CD4-positive, alpha-beta T cell treated with Interleukin-4 for 1 hour (primary cell): Measurements from ENCODE around the gene C6orf52.
A peak's percentile ranks its signal among the peaks of the same experiment; 100 is the strongest.
"Not testable (repeated sequence)": the region's sequence is repeated elsewhere in the genome, so short reads cannot be mapped to it uniquely, and the experiment has no call there.

ENCODE experiments used
- DNase-seq, 2 donors: peaks; one replicate each; pipeline ENCODE4 v3.0.0-alpha.2; 2020 to 2022

C6orf52 gene

DNA sequence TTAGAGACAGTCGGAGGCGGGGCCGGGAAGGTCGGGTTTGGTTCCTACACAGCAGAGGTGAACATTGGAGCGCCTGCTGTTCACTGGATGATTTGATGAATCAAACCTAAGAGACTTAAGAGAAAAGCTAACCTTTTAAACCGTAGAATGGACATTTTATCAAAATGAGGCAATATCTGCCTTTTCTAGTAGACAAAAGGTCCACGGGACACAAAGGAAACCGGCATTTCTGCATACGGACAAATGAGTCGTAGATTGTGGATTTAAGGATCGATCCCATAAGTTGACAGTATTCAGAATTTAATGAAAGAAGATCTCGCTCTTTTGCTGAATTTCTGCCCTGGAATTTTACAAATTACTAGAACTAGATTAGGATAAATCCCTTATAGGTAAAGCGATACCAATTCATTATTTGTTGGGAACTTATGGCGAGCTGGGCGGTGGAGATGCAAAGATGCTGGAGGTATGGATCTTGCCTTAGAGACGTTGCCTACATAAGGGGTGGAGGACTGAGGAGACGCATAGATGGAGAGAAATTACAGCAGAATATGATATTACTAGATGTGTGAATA, 756 bp upstream of the C6orf52 start:
- no peak for DNase-seq

DNA sequence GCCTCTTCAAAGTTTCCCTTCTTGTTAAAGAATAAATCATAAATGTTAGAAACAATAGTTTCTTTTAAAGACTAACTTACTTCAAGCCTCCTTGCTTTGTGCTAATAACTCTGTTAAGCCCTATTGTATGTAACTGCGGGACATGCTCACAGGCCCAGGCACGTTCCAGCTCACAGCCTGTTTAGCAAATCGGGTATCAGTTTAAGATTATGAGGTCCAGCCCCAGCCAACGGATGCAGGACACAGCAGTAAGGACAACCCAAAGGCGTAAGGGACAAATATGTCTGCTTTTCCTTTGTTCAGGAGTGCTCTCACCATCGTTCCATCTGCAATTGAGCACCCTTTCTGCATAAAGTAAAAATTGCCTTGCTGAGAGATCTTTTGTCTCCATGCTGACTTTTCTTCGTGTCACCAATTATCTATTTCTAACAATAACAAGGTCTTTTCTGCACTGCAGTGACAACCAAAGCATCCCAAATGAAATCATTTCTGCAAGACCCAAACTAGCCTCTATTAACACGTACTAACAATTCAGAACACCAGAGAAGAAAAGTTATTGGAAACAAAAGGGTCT, 1.4 kb downstream of the C6orf52 start:
- no peak for DNase-seq

DNA sequence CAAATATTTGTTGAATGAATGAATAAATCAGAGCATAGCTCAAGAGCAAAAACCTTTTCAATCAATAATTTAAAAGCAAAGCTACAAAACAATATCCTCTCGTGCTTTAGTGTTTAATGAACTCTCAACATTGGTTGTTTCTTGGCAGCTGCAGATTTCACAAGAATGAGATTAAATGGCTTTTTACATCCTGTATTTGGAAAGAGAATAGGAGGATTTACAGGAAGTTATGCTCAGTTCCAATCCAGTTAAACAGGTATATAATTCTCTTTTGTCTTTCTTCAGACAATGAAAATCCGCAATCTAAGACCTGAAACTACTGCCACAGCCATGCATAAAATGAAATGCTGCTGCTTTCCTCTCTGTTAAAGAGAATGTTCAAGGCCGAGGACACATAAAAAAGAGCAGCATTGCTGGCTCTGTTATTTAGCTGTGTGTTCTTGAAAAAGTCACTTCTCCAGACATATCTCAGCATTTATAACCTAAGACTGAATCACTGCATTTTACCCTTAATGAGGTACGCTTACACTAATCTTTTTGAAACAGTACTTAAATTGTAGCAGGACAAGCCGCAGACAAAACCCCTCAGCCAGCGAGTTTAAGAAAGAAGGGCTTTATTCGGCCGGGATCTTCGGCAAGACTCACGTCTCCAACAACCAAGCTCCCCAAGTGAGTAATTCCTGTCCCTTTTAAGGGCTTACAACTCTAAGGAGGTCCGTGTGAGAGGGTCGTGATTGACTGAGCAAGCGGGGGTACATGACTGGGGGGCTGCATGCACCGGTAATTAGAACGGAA, 3.6 kb downstream of the C6orf52 start:
- no peak for DNase-seq

DNA sequence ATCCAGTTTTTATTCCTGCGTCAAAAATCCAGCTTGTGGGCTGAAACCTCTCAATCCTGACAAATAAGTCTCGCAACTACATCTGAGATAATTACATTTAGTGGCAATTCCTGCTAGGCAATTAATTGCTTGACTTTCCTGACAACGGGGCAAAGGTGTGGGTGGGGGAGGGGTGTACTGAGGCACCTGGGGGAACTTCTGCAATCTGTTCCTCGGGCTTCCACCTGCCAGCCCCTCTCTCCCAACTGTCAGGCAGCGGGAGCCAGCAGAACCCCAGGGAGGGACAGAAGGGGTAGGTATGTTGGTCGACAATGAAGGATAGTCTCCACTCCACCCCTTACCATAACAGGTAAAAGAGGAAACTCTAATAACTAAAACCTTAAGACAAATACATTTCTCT, 6.8 kb downstream of the C6orf52 start:
- no peak for DNase-seq

DNA sequence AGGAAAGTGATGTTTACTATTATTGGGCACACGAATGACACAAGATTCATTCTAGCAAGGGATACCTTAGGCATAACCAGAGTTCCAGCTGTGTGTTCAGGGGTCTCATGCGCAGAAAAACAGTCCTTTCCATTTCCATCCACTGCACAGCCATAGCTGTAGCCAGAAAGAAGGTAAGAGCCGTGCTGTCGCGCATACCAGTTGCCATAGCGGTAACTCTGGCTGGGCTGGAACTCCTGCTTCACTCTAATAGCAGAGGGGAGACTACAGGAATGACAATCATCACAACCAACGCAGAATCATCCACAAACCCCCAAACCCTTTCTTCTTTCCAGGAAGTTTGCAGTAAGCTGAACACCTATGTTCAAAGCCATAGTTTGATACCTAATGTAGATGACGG, 7.5 kb downstream of the C6orf52 start:
- DNase-seq, result no peak

DNA sequence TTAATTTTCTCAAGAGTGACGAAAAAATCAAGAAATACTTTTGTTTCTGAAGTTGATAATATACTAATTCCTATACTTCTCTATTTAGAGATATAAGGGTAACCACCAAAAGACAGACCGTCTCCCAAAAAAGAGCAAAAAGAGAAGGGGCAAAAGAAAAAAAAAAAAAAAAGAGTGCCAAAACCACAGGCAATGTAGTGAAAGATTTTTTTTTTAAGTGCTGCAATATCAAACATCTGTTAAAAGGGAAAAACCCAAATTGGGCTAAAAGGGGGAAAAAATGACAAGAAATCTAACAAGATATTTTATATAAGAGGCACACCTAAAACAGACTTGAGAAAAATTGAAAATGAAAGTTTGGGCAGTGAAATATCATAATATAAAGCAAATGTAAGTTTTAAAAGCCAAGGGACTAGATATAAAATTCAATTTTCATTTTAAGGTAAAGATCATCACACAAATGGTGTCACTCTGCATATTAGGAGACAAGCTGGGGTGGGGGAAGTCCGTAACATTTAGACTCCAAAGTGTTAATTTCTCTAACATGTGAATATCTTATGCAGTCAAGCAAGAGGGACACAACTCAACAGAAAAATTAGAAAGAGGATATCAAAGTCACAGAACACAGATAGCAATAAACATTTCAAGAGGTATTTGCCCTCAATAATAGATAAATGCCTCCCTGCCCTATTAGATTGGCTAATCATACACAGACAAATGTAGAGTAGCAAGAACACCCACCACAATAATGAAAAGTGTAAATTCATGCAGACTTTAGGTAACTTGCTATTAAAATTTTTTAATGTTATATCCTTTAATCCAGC, 9.1 kb downstream of the C6orf52 start:
- DNase-seq, result no peak

DNA sequence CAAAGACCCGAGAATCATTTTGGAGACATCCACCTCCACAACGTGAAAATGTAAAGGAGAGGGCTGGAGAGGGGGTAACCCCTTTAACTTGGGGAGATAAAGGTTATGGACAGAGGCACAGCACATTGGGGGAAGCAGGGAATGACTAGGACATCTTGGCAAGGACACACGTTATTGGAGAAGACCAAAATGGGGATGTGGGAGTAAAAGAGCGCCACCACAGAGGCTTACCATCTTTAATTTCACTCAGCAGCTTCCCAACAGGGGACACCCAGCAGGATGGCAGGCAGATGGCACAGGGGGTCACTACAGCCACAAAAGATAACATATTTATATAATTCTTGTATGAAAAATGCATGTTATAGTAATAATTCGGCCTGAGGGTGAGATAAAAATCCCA, 9.8 kb downstream of the C6orf52 start:
- DNase-seq, result no peak

DNA sequence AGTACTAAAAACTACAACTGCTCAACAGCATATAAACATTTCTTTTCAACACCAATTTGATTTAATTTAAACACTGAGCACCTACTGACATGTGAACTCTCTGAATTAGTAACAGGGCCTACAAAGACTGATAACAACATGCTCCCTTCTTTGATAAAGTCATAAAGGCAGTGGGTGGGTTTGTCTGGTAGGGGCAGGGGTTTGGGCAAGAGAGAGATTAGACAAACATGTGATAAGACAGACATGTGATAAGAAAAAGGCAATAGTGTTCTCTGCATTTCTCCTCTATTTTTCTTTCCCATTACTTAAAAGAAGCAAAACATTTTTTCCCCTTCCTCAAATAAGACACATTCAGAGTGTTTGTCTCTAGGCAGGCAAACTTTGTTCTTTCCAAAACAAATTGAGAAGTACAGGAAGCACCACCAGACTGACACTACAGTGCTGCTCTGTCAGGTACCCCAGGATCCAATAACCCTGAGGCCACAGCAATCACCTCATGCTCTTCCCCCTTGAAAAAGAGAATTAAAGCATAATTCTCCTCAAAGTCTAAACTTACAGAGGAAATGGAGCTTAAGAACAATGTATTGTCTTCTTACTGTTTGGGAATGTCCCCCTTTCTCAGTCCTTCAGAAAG, 11.9 kb downstream of the C6orf52 start:
- no peak for DNase-seq

DNA sequence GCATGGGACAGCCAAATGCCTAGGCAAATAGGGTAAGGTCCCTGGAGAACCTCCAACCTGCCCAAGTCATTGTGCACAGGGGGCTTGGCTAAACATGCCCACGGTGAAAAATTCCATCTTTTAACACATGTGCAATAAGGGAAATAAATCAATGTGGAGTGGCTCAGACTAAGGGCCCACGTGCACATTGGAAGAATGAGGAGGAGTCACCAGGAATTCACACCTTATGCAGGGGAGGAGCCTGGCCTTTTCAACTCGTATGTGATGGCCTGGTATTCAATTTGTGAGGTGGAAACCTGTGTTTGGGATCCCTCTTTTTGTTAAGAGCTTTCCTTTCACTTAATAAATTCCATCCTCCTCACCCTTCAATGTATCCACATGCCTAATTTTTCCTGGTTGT, 12.6 kb downstream of the C6orf52 start:
- no peak for DNase-seq

DNA sequence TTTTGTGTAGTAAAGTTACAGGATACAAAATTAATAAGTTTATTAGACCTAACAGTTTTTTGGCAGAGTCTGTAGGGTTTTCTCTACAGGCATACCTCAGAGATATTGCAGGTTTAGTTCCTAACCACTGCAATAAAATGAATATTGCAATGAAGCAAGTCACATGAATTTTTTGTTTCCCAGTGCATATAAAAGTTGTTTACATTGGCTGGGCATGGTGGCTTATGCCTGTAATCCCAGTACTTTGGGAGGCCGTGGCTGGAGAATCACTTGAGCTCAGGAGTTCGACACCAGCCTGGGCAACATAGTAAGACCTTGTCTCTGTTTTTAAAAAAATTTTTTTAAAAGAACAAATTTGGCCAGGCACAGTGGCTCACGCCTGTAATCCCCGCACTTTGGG, 16.0 kb downstream of the C6orf52 start:
- DNase-seq, result no peak

DNA sequence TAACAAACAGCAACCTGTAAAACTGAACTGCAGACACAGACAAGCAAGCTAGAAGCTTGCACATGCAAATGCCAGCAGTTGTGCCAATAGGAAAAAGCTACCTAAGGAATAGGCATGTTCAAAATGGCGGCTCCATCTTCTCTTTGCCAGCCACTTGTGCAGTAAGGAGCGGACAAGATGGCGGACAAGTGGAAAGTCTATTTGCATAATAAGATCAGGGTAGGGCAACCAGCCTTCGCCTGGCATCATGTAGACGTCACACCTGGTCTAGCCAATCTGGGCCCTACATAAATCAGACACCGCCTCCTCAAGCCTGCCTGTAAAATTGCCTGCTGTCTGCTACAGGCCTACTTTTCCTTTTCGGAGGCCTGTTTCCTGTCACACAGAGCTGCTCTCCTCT, 18.0 kb downstream of the C6orf52 start:
- no peak for DNase-seq

DNA sequence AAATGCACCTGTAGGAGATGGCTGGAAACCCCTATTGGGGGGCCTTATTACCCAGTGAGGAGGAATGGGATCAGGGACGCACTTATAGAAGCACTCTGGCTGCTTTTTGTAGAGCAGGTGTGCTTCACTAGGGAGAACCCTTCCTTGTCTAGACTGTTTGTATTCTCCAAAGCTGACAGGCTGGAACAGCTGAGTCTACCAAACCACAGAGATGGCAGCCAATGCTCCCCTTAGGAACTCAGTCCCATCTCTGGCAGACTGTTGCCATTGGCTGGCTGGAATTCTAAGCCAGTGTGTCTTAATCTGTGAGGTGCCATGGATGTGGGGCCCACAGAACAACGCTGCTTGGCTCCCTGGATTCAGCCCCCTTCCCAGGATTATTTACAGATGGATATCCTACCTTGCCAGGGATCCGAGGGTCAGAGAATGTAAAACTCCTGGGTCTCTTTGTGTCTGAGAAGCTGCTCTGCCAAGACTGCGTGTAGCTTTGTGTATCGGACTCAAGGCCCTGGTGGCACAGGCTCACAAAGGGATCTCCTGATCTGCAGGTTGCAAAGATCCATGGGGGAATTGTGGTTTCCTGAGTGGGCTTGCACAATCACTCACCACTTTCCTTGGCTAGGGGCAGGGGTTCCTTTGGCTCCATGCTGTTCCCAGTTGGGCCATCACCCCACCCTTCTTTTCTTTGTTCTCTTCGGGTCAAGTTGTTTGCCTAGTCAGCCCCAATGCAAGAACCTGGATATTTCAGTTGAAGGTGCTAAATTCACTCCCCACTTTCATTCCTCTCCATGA, 26.1 kb downstream of the C6orf52 start:
- DNase-seq, result no peak

DNA sequence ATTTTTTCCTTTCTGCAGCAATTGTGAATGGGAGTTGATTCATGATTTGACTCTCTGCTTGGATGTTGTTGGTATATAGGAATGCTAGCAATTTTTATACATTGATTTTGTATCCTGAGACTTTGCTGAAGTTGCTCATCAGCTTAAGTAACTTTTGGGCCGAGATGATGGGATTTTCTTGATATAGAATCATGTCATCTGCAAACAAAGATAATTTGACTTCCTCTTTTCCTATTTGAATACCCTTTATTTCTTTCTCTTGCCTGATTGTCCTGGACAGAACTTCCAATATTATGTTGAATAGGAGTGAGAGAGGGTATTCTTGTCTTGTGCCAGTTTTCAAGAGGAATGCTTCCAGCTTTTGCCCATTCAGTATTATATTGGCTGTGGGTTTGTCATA, 28.8 kb downstream of the C6orf52 start:
- DNase-seq, result not testable (repeated sequence)

DNA sequence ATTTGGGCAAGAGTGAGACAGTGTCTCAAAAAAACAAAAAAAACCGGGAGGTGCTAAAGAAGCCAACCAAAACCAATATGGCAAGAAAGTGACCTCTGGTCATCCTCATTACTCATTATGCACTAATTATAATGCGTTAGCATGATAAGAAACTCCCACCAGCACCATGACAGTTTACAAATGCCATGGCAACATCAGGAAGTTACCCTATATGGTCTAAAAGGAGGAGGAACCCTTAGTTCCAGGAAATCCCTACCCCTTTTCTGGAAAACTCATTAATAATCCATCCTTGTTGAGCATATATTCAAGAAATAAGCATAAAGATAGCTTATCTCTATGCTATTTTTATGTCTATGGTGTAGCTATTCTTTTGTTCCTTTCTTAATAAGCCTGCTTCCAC, 31.7 kb downstream of the C6orf52 start:
- no peak for DNase-seq

DNA sequence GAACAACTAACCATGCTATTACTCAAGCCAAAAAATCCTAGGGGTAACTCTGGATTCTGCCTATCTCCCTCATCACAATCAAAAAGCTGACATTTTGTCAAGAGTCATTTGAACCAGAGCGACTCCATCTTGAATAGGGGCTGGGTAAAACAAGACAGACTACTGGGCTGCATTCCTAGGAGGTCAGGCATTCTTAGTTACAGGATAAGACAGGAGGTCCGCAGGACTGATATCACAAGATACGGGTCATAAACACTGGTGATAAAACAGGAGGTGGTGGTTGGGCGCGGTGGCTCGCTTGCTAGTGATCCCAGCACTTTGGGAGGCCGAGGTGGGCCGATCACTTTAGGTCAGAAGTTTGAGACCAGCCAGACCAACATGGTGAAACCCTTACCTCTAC, 32.2 kb downstream of the C6orf52 start:
- no peak for DNase-seq

DNA sequence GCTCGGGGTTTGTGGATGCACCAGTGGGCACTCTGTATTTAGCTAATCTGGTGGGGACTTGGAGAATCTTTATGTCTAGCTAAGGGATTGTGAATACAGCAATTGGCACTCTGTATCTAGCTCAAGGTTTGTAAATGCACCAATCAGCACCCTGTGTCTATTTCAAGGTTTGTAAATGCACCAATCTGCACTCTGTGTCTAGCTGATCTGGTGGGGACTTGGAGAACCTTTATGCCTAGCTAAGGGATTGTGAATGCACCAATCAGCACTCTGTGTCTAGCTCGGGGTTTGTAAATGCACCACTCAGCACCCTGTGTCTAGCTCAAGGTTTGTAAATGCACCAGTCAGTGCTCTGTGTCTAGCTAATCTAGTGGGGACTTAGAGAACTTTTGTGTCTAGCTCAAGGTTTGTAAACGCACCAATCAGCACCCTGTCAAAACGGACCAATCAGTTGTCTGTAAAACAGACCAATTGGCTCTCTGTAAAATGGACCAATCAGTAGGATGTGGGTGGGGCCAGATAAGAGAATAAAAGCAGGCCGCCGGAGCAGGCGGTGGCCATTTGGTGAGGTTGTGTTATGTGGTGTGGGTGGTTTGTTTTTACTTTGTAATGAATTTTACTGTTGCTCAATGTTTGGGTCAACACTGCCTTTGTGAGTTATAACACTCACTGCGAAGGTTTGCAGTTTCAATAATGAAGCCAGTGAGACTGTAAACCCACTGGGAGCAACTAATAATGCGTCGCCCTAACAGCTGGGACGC, 33.8 kb downstream of the C6orf52 start:
- not testable (repeated sequence) for DNase-seq

DNA sequence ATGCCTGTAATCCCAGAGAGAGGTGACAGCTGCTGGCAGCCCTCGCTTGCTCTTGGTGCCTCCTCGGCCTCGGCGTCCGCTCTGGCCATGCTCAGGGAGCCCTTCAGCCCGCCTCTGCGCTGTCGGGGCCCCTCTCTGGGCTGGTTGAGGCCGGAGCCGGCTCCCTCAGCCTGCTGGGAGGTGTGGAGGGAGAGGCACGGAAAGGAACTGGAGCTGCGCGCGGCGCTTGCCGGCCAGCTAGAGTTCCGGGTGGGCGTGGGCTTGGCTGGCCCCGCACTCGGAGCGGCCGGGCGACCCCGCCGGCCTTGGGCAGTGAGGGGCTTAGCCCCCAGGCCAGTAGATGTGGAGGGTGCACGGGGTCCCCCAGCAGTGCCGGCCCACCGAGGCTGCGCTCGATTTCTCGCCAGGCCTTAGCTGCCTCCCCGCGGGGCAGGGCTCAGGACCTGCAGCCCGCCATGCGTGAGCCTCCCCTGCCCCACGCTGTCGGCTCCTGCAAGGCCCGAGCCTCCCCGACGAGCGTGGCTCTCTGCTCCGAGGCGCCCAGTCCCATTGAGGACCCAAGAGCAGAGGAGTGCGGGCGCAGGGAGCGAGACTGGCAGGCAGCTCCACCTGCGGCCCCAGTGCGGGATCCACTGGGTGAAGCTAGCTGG, 34.6 kb downstream of the C6orf52 start:
- peak in 1 of 2 donors; percentile 2 for DNase-seq

DNA sequence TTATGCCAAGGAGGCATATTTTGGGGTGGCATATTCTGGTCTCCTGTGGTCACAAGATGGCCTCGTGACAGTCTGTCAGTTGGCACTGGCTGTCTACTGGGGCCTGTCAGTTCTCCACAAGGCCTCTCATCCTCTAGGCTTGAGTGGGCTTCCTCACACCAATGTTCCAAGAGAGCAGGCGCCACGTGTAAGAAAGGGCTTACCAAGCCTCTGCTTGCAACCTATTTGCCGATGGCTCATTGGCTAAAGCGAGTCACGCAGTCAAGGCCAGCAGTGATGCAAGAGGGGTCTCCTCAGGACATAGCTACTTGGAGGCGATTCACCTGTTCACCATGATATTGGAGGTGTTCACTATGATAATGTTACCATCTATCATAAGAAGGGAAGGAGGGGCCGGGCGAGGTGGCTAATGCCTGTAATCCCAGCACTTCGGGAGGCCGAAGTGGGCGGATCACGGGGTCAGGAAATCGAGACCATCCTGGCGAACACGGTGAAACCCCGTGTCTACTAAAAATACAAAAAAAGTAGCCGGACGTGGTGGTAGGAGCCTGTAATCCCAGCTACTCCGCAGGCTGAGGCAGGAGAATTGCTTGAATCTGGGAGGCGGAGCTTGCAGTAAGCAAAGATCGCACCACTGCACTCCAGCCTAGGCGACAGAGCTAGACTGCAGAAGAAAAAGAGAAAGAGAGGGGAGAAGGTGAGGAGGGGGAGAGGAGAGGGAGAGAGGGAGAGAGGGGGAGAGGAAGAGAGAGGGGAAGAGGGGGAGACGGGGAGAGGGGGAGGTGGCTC, 35.3 kb downstream of the C6orf52 start:
- no peak for DNase-seq

DNA sequence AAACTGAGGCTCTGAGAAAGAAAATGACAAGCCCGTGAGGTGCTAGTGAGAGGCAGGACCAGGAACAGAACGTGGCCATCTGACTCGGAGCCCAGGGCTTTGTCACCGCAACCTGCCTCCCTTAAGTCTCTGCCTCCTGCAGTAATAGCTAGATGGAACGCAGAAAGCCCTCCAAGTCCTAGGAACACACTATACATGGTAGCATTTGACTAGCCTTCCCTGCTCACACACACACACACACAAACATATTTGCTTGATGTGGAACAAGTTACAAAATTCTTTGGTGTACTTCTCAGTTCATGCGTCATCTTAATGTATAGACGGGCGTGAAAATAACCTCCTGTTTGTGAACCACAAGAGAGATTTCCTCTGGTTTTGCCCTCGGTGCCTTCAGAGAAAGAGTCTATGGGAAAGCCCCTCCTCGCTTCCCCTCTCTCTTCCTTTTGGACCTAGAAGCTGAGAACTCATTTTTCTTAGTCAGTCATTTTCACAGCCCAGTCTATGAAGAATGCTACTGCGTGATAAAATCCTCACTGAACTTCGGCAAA, 38.8 kb downstream of the C6orf52 start:
- DNase-seq, result peak; percentile 26 to 35

DNA sequence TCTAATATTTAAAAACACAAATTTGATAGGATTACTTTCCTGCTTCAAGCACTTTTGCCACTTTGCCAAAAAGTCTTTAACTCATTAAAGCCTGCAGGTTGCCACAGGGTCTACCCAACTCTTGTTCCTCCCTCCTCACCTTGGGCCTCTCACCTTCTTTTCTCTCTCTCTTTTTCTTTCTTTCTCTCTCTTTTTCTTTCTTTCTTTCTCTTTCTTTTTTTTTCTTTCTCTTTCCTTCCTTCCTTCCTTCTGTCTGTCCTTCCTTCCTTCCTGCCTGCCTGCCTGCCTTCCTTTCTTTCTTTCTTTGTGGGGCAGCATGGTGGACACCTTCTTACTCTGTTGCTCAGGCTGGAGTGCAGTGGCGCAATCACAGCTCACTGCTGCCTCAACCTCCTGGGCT, 50.2 kb downstream of the C6orf52 start:
- no peak for DNase-seq
